Cardiac muscle cell (in vitro differentiated cells and primary cell): ENCODE data around the gene RPAP3. TPM values are rescaled to one million over a fixed set of nuclear protein-coding genes. Genes with fewer than 3 reads are reported as not detected.

Source experiments
- DNase-seq, 2 donors: peaks; one replicate each; pipeline versions ENCODE4 v3.0.0 to v3.0.0-alpha.2; 2010 to 2017; ENCODE audit warnings: low read depth in 1 of 2, low spot score in 1 of 2
- H3K27ac ChIP-seq: fragments of 200-600 bp; sonication (generic); 2 replicates; pipeline ENCODE4 v1.5.1; 2016
- H3K27me3 ChIP-seq: fragments of 200-600 bp; sonication (generic); 2 replicates; pipeline ENCODE4 v1.6.0; 2016; ENCODE audit warnings: control low read depth
- H3K36me3 ChIP-seq: fragments of 200-600 bp; sonication (generic); 2 replicates; pipeline ENCODE4 v1.5.1; 2016; ENCODE audit warnings: control low read depth
- H3K4me1 ChIP-seq: fragments of 200-600 bp; sonication (generic); 2 replicates; pipeline ENCODE4 v1.8.1; 2017; ENCODE audit warnings: low read depth, mild to moderate bottlenecking, mixed run types
- H3K4me3 ChIP-seq: fragments of 200-600 bp; sonication (generic); 2 replicates; pipeline ENCODE4 v1.5.1; 2016; ENCODE audit warnings: mild to moderate bottlenecking
- H3K9me3 ChIP-seq: fragments of 200-600 bp; sonication (generic); 2 replicates; pipeline ENCODE4 v1.5.1; 2017; ENCODE audit warnings: low read depth, mild to moderate bottlenecking, control low read depth
- polyA plus RNA-seq: library from polyadenylated mRNA; unstranded; fragments of >200 nt; fragmentation: Nextera tagmentation; extraction: Ambion mirVana; gene quantifications from 2 replicates; pipeline ENCODE4 v1.2.1, GENCODE V29; 2016
- total RNA-seq: library from RNA; depleted of rRNA; stranded (reverse); fragments of >200 nt; gene quantifications from 2 replicates; pipeline ENCODE4 v1.2.3, GENCODE V29; 2016
- TF ChIP-seq, protein P1 (sequence below): IDR thresholded peaks from 2 replicates; pipeline ENCODE4 v1.5.1; 2012; ENCODE audit warnings: low read depth, mild to moderate bottlenecking, low read length

The RPAP3 gene
- total and polyA plus RNA-seq, 2 experiments from 2014 or later, result 24.9 to 44.3 TPM

DNA sequence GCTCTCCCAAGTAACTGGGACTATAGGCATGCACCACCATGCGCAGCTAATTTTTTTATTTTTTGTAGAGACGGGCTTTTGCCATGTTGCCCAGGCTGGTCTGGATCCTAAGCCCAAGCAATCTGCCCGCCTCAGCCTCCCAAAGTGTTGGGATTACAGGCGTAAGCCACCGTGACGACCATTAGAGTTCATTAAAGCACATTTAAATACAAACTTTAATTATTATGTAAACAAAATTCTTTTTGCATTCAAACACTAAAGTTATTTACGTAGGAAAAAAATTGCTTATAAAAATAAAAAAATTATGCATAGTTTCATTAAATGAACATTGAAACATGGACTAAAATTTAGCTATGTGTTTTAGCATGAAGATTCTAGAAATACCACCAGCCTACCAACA is 7.2 kb downstream of the RPAP3 start:
- H3K9me3 ChIP-seq, result no peaks in the 10 kb centered on the region
- peaks cover 29% of the 10 kb centered on the region for H3K36me3 ChIP-seq
- TF ChIP-seq, protein P1, sequence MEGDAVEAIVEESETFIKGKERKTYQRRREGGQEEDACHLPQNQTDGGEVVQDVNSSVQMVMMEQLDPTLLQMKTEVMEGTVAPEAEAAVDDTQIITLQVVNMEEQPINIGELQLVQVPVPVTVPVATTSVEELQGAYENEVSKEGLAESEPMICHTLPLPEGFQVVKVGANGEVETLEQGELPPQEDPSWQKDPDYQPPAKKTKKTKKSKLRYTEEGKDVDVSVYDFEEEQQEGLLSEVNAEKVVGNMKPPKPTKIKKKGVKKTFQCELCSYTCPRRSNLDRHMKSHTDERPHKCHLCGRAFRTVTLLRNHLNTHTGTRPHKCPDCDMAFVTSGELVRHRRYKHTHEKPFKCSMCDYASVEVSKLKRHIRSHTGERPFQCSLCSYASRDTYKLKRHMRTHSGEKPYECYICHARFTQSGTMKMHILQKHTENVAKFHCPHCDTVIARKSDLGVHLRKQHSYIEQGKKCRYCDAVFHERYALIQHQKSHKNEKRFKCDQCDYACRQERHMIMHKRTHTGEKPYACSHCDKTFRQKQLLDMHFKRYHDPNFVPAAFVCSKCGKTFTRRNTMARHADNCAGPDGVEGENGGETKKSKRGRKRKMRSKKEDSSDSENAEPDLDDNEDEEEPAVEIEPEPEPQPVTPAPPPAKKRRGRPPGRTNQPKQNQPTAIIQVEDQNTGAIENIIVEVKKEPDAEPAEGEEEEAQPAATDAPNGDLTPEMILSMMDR, result no peak
- DNase-seq, result no peak
- H3K4me3 ChIP-seq, result no peak overlapping the region
- H3K27me3 ChIP-seq, result no peaks in the 10 kb centered on the region
- no peaks in the 10 kb centered on the region for H3K4me1 ChIP-seq
- no peak overlapping the region for H3K27ac ChIP-seq

DNA sequence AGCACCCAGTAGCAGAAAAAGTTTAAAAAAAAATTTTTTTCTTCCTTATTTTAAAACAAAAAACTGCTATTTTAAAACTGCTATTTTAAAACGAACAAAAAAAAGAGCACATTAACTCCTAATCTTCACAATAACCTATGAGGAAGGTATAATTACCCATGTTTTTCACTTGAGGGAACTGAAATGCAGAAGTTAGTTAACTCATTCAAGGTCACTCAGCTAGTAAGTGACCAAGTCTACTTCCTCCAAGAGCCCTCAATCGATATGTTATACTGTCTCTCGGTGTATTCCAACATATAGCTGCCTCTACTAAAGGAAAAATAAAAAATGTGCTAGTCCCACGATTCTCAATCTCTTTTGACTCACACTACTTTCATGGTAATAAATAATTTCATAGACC is 7.8 kb downstream of the RPAP3 start:
- no peak for DNase-seq
- Histone ChIP-seq H3K4me1 (no peaks in the 10 kb centered on the region), H3K27ac (no peak overlapping the region), H3K27me3 (no peaks in the 10 kb centered on the region), H3K36me3 (peaks cover 30% of the 10 kb centered on the region), H3K9me3 (no peaks in the 10 kb centered on the region), H3K4me3 (no peak overlapping the region)
- TF ChIP-seq, protein P1, result no peak

DNA sequence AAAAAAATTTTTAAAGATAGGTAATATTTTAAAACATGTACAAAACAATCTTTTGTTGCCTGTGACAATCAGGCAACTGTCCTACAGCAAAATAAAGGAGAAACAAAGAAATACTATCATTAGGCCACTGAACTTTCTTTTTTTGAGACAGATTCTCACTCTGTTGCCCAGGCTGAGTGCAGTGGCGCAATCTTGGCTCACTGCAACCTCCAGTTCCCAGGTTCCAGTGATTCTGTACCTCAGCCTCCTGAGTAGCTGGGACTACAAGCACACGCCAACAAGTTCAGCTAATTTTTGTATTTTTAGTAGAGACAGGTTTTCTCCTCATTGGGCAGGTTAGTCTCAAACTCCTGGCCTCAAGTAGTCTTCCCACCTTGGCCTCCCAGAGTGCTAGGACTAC is 16.6 kb downstream of the RPAP3 start:
- no peak overlapping the region for H3K4me3 ChIP-seq
- H3K27ac ChIP-seq, result no peak overlapping the region

DNA sequence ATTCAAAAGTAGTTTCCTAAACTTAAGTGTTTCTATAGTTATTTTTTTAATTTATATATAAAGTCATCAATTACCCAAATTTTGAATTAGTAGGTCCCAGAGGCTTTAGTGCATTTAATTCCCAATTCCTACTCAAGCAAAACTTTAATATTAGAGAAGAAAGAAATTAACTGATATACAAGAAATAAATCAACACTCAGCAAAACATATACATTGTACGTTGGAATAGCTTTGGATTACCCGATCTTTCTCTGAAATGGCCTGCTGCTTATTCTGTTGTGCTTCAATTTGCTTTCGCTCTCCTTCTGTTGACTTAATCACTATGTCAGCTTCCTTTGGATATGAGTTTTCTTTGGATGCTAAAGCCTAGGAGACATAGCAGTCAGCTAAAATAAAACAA is 18.2 kb downstream of the RPAP3 start:
- TF ChIP-seq, protein P1, result no peak
- peaks cover 16% of the 10 kb centered on the region for H3K36me3 ChIP-seq
- H3K27ac ChIP-seq, result no peak overlapping the region
- no peak overlapping the region for H3K4me3 ChIP-seq
- no peaks in the 10 kb centered on the region for H3K4me1 ChIP-seq
- DNase-seq, result no peak
- no peaks in the 10 kb centered on the region for H3K27me3 ChIP-seq
- H3K9me3 ChIP-seq, result no peaks in the 10 kb centered on the region

More for the DNA sequence above, 16.6 kb downstream of the RPAP3 start:
- peaks cover 19% of the 10 kb centered on the region for H3K36me3 ChIP-seq
- no peaks in the 10 kb centered on the region for H3K27me3 ChIP-seq
- no peak for DNase-seq
- no peaks in the 10 kb centered on the region for H3K4me1 ChIP-seq
- TF ChIP-seq, protein P1, result no peak
- H3K9me3 ChIP-seq, result no peaks in the 10 kb centered on the region

DNA sequence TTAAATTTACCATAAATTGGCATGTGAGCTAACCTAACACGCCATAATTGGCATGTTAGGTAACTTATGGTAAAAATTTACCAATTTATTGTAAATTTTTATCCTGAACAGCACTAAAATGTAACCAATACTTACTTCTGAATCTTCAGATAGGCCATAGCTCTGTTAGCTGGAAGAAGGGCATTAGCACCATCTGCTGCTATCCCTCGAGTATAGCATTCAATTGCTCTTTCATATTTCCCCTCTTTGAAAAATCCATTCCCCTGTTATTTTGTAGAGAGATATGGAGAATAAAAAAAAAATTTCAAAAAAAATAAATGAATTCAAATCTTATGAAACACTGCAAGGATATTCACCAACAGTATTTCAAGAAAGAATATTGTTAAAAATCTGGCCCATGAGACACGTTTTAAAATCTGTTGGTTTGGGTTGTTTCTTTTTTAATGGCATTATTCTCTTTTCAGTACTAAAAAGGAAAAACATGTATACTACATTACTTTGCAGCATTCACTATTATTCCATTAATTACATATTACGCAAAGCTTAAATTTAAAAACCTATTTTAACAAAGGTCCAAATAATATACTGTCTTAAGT is 19.1 kb downstream of the RPAP3 start:
- no peaks in the 10 kb centered on the region for H3K9me3 ChIP-seq
- DNase-seq, result peak; percentile 57 to 68
- no peaks in the 10 kb centered on the region for H3K4me1 ChIP-seq
- H3K36me3 ChIP-seq, result peaks cover 13% of the 10 kb centered on the region
- no peak overlapping the region for H3K27ac ChIP-seq
- H3K27me3 ChIP-seq, result no peaks in the 10 kb centered on the region
- TF ChIP-seq, protein P1, result peak; percentile 81
- no peak overlapping the region for H3K4me3 ChIP-seq
